GM19395 (cell line): ENCODE results near the gene NDUFA3.

Source experiments
- ATAC-seq: cut with Tn5 transposase; IDR thresholded peaks from one replicate; pipeline ENCODE4 v1.9.1; 2021; ENCODE audit warnings: mild to moderate bottlenecking, moderate library complexity; ENCODE audit not compliant: unreplicated experiment

The NDUFA3 gene

GRCh38 chr19:54137699-54138488, 35.2 kb downstream of the NDUFA3 start, which contains the start of gene CNOT3:
CNOT3 (plus strand) TSS chr19:54137762; CDS start chr19:54142979, 5,217 bp downstream.
- ATAC-seq: no peak

- ATAC-seq: no peak
Observed at GRCh38 chr19:54138489-54139256, 36.0 kb downstream of the NDUFA3 start.

GRCh38 chr19:54141356-54141755, 38.7 kb downstream of the NDUFA3 start:
- no peak for ATAC-seq

GRCh38 chr19:54142166-54142780, 39.6 kb downstream of the NDUFA3 start:
- no peak for ATAC-seq

- ATAC-seq: no peak
Observed at GRCh38 chr19:54145541-54146158, 43.0 kb downstream of the NDUFA3 start.

GRCh38 chr19:54147676-54148075, 45.0 kb downstream of the NDUFA3 start:
- no peak for ATAC-seq

GRCh38 chr19:54148158-54148557, 45.5 kb downstream of the NDUFA3 start:
- no peak for ATAC-seq

GRCh38 chr19:54149021-54149812, 46.6 kb downstream of the NDUFA3 start:
- no peak for ATAC-seq

- no peak for ATAC-seq
Observed at GRCh38 chr19:54151362-54152035, 48.8 kb downstream of the NDUFA3 start.

- no peak for ATAC-seq
Observed at GRCh38 chr19:54152267-54152666, 49.6 kb downstream of the NDUFA3 start.

- ATAC-seq: no peak
Observed at GRCh38 chr19:54152878-54153524, 50.3 kb downstream of the NDUFA3 start.

GRCh38 chr19:54153731-54154326, 51.2 kb downstream of the NDUFA3 start:
- no peak for ATAC-seq

GRCh38 chr19:54154603-54155345, 52.1 kb downstream of the NDUFA3 start:
- ATAC-seq: no peak

GRCh38 chr19:54155694-54156093, 53.0 kb downstream of the NDUFA3 start:
- no peak for ATAC-seq

- ATAC-seq: no peak
Observed at GRCh38 chr19:54156490-54156889, 53.8 kb downstream of the NDUFA3 start.

- no peak for ATAC-seq
Observed at GRCh38 chr19:54156953-54157352, 54.3 kb downstream of the NDUFA3 start.
